Mucosa of descending colon (tissue), 3 donors: ENCODE data around the gene AGAP3. TPM values are rescaled to one million over a fixed set of nuclear protein-coding genes. Genes with fewer than 3 reads are reported as not detected.

Source experiments
- ATAC-seq: fragments of 200-7000 bp; cut with Tn5 transposase; one replicate; pipeline ENCODE4 v1.9.1; 2020; ENCODE audit warnings: mild to moderate bottlenecking, moderate library complexity
- DNase-seq, 3 donors: peaks; one replicate each; pipeline ENCODE4 v3.0.0-alpha.2; 2020
- H3K36me3 ChIP-seq: fragments of 200-600 bp; one replicate; pipeline ENCODE4 v1.8.0; 2021; ENCODE audit warnings: low read depth, mild to moderate bottlenecking
- H3K4me1 ChIP-seq: fragments of 200-600 bp; one replicate; pipeline ENCODE4 v1.8.0; 2021; ENCODE audit warnings: low read depth, mild to moderate bottlenecking
- H3K4me3 ChIP-seq: fragments of 200-600 bp; one replicate; pipeline ENCODE4 v1.8.0; 2021; ENCODE audit warnings: mild to moderate bottlenecking
- H3K9me3 ChIP-seq: fragments of 200-600 bp; one replicate; pipeline ENCODE4 v1.8.0; 2021; ENCODE audit warnings: mild to moderate bottlenecking
- CTCF ChIP-seq: fragments of 200-600 bp; IDR thresholded peaks from one replicate; pipeline ENCODE4 v1.8.0; 2022; ENCODE audit warnings: antibody characterized with exemption, mild to moderate bottlenecking
- intact Hi-C, 2 donors: fragments of 100-400 bp; cut with DNase I in 1 of 2; cut with micrococcal nuclease in 1 of 2; formaldehyde crosslinking; loops; one replicate each; pipeline versions ENCODE4 v1.11.0 to v1.11.1; 2022; cut with DNase I, micrococcal nuclease
- total RNA-seq, 3 donors: library from RNA; stranded (reverse); fragmentation: NEBNext Ultra II Directional in 2 of 3; extraction: Animal tissue kit (Norgen Biotek cat#: 25700) in 2 of 3; gene quantifications; one replicate each; pipeline versions ENCODE4 v1.2.1 to v1.2.4, GENCODE V29; 2021 to 2023
- donor health status: DM: no; HTN: no; CAD: no; lungs with moderate emphysema.
- donor health status: DM: no; HTN: no; CAD: no.
- donor health status: DM: no; HTN: yes; CAD: no.

The AGAP3 gene
- total RNA-seq, 3 donors from 2014 or later, result 39.7 to 116 (median 50.6) TPM

GRCh38 chr7:151118108-151119054 lies 32.1 kb downstream of the AGAP3 start:
- Histone ChIP-seq H3K9me3 (no peaks in the 10 kb centered on the region), H3K36me3 (peaks cover 9% of the 10 kb centered on the region), H3K4me3 (no peak overlapping the region), H3K4me1 (peaks cover 12% of the 10 kb centered on the region)
- DNase-seq (peak in 1 of 3 donors; percentile 25), ATAC-seq (no peak)
- no peak for TF ChIP-seq CTCF
- intact Hi-C loops, result no loop called here

DNA sequence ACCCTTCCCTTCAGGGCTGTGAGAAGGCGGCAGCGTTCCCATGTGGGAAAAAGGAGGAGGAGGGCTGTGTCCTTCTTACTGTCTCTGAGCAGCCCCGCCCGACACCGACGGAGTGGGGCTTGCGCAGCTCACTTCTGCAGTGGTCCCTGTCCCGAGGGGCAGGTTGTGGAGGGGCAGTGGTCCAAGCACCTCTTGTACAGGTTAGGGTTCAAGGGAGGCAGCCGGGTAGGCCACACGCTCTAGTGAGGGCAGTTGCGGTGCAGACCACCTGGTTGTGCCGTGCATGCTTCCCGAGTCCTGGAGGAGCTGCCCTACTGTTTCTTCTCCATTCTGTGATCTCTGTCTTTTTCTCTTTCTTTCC lies 32.8 kb downstream of the AGAP3 start:
- ATAC-seq (no peak), DNase-seq (no peak)
- H3K4me1 ChIP-seq, result peaks cover 8% of the 10 kb centered on the region
- no peak overlapping the region for H3K4me3 ChIP-seq
- H3K9me3 ChIP-seq, result no peaks in the 10 kb centered on the region
- TF ChIP-seq CTCF, result no peak
- intact Hi-C loops, result no loop called here
- peaks cover 9% of the 10 kb centered on the region for H3K36me3 ChIP-seq

GRCh38 chr7:151119902-151120301 lies 33.6 kb downstream of the AGAP3 start:
- no peak for TF ChIP-seq CTCF

GRCh38 chr7:151120896-151121295 lies 34.6 kb downstream of the AGAP3 start:
- intact Hi-C loops, result loop anchor here in 1 of 2 donors (5.0 kb wide), 1 partner anchor 51 kb away; no protein-coding TSS in a partner anchor
- no peak for TF ChIP-seq CTCF
- ATAC-seq, result no peak

More at GRCh38 chr7:151119902-151120301, 33.6 kb downstream of the AGAP3 start:
- DNase-seq, result no peak
- Histone ChIP-seq H3K36me3 (peaks cover 9% of the 10 kb centered on the region), H3K4me3 (no peak overlapping the region), H3K4me1 (peaks cover 6% of the 10 kb centered on the region), H3K9me3 (no peaks in the 10 kb centered on the region)
- no peak for ATAC-seq
- intact Hi-C loops, result loop anchor here in 1 of 2 donors (5.0 kb wide), 1 partner anchor 52 kb away; no protein-coding TSS in a partner anchor

GRCh38 chr7:151121380-151122170 lies 35.3 kb downstream of the AGAP3 start:
- H3K4me1 ChIP-seq, result peaks cover 9% of the 10 kb centered on the region
- intact Hi-C loops, result loop anchor here in 1 of 2 donors (5.0 kb wide), 1 partner anchor 51 kb away; no protein-coding TSS in a partner anchor
- H3K4me3 ChIP-seq, result no peak overlapping the region
- H3K9me3 ChIP-seq, result no peaks in the 10 kb centered on the region
- peaks cover 9% of the 10 kb centered on the region for H3K36me3 ChIP-seq
- ATAC-seq (no peak), DNase-seq (no peak)
- no peak for TF ChIP-seq CTCF

More at GRCh38 chr7:151120896-151121295, 34.6 kb downstream of the AGAP3 start:
- peaks cover 9% of the 10 kb centered on the region for H3K4me1 ChIP-seq
- no peak for DNase-seq
- peaks cover 9% of the 10 kb centered on the region for H3K36me3 ChIP-seq
- no peak overlapping the region for H3K4me3 ChIP-seq
- H3K9me3 ChIP-seq, result no peaks in the 10 kb centered on the region
